Osteoblast (primary cell): ENCODE results near the gene RPL35A. TPM values are rescaled to one million over a fixed set of nuclear protein-coding genes. Genes with fewer than 3 reads are reported as not detected.

Experiments
- DNase-seq: peaks from one replicate; pipeline ENCODE4 v3.0.0; 2011; ENCODE audit warnings: low spot score, mixed read lengths; ENCODE audit not compliant: insufficient read length; ENCODE audit errors: missing footprints
- H2AFZ ChIP-seq: 2 replicates; pipeline ENCODE4 v1.6.0; 2011; ENCODE audit warnings: mild to moderate bottlenecking, low read length
- H3K27ac ChIP-seq: 2 replicates; pipeline ENCODE4 v1.5.1; 2011; ENCODE audit warnings: mild to moderate bottlenecking, low read depth, low read length, moderate library complexity
- H3K27me3 ChIP-seq: 2 replicates; pipeline ENCODE4 v1.6.0; 2012; ENCODE audit warnings: mild to moderate bottlenecking, control low read depth, inconsistent platforms, low read length, moderate library complexity; ENCODE audit not compliant: insufficient read depth
- H3K36me3 ChIP-seq: 2 replicates; pipeline ENCODE4 v1.5.1; 2011; ENCODE audit warnings: mild to moderate bottlenecking, low read length, control low read depth, moderate library complexity; ENCODE audit not compliant: insufficient read depth
- H3K4me1 ChIP-seq: 2 replicates; pipeline ENCODE4 v1.5.1; 2011; ENCODE audit warnings: mild to moderate bottlenecking, low read length, control low read depth, moderate library complexity; ENCODE audit not compliant: insufficient read depth
- H3K4me2 ChIP-seq: 2 replicates; pipeline ENCODE4 v1.6.0; 2011; ENCODE audit warnings: mild to moderate bottlenecking, low read length; ENCODE audit not compliant: insufficient read depth
- H3K4me3 ChIP-seq: fragments of 200-600 bp; sonication (generic); 3 replicates; pipeline ENCODE4 v1.5.1; 2012; ENCODE audit warnings: mild to moderate bottlenecking, low read length, inconsistent platforms; ENCODE audit not compliant: insufficient read depth
- H3K79me2 ChIP-seq: 2 replicates; pipeline ENCODE4 v1.6.0; 2012; ENCODE audit warnings: mild to moderate bottlenecking, low read length, control low read depth, inconsistent platforms; ENCODE audit not compliant: insufficient read depth
- H3K9me3 ChIP-seq: 2 replicates; pipeline ENCODE4 v1.5.1; 2011; ENCODE audit warnings: low read depth, low read length, control low read depth
- H4K20me1 ChIP-seq: 2 replicates; pipeline ENCODE4 v1.6.0; 2012; ENCODE audit warnings: mild to moderate bottlenecking, low read length, control low read depth; ENCODE audit not compliant: insufficient read depth
- total RNA-seq: library from RNA; depleted of rRNA; stranded (reverse); fragments of >200 nt; gene quantifications from 2 replicates; pipeline ENCODE4 v1.2.3, GENCODE V29; 2012
- TF ChIP-seq, protein P1 (sequence below): IDR thresholded peaks from 2 replicates; pipeline ENCODE4 v1.5.1; 2011; ENCODE audit warnings: mild to moderate bottlenecking, low read depth, low read length, moderate library complexity; ENCODE audit errors: extremely low read depth

RPL35A gene
- total RNA-seq, 1 donor: 373 TPM

DNA sequence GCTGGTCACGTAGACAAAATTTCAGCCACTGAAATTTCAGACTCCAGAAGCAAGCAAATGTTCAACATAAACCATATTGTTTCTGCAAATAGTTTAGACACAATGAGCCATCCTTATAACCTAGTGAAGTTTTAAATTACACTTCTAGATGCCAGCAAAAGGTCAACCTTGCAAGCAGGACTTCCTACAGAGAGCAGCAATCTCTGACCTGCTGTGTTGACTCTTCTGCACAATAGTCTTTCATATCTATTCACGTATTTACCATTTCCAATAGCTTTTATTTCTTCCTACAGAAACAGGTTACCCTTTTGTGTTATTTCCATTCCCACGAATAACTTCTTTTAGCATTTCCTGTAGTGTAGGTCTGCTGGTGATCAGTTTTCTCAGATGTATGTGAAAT is 20.6 kb downstream of the RPL35A start:
- Histone ChIP-seq H3K4me3 (no peak overlapping the region), H3K9me3 (no peaks in the 10 kb centered on the region), H4K20me1 (no peaks in the 10 kb centered on the region), H3K27me3 (no peaks in the 10 kb centered on the region), H3K4me2 (no peak overlapping the region), H2AFZ (no peak overlapping the region), H3K27ac (no peak overlapping the region), H3K4me1 (no peaks in the 10 kb centered on the region), H3K36me3 (no peaks in the 10 kb centered on the region), H3K79me2 (no peaks in the 10 kb centered on the region)
- TF ChIP-seq, protein P1, sequence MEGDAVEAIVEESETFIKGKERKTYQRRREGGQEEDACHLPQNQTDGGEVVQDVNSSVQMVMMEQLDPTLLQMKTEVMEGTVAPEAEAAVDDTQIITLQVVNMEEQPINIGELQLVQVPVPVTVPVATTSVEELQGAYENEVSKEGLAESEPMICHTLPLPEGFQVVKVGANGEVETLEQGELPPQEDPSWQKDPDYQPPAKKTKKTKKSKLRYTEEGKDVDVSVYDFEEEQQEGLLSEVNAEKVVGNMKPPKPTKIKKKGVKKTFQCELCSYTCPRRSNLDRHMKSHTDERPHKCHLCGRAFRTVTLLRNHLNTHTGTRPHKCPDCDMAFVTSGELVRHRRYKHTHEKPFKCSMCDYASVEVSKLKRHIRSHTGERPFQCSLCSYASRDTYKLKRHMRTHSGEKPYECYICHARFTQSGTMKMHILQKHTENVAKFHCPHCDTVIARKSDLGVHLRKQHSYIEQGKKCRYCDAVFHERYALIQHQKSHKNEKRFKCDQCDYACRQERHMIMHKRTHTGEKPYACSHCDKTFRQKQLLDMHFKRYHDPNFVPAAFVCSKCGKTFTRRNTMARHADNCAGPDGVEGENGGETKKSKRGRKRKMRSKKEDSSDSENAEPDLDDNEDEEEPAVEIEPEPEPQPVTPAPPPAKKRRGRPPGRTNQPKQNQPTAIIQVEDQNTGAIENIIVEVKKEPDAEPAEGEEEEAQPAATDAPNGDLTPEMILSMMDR: no peak
- DNase-seq: no peak

DNA sequence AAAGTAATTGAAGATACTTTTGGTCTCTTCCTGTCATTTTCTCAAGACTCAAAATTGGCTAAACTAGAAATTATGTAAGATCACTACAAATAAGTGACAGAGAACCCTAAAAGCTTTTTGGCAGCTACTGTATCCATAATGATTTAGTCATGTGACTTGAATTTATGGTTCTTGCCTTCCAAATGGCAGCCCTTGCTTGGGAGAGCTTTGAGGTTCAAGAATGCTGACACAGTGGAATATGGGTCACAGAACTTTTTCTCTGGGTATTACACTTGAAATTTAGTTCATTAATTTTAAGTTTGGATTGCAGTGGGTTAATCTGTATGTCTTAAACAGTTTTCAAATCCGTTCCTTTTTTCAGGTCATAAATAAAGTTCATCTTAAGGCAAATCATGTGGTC is 24.0 kb downstream of the RPL35A start:
- TF ChIP-seq, protein P1: no peak
- Histone ChIP-seq H2AFZ (no peak overlapping the region), H3K4me3 (no peak overlapping the region), H3K79me2 (no peaks in the 10 kb centered on the region), H3K27ac (no peak overlapping the region), H4K20me1 (no peaks in the 10 kb centered on the region), H3K27me3 (no peaks in the 10 kb centered on the region), H3K4me1 (no peaks in the 10 kb centered on the region), H3K4me2 (no peak overlapping the region), H3K9me3 (no peaks in the 10 kb centered on the region), H3K36me3 (peaks cover 9% of the 10 kb centered on the region)
- DNase-seq: no peak

DNA sequence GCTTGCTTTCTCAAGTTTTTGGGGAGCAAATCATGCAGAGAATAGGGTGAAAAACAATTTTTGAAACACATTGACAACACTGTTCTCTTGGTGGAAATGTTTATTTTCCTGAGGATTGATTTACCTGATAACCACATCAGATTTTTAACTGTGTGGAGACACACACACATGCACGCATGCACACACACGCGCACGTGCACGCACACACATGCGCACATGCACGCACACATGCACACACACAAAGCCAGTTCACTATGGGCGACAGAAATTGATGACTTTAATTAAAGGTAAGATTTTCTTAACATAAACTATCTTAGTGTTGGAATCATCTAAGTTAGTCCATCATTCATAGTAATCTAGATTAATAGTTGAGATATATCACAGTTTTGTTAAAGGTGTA is 25.3 kb downstream of the RPL35A start:
- TF ChIP-seq, protein P1: no peak

DNA sequence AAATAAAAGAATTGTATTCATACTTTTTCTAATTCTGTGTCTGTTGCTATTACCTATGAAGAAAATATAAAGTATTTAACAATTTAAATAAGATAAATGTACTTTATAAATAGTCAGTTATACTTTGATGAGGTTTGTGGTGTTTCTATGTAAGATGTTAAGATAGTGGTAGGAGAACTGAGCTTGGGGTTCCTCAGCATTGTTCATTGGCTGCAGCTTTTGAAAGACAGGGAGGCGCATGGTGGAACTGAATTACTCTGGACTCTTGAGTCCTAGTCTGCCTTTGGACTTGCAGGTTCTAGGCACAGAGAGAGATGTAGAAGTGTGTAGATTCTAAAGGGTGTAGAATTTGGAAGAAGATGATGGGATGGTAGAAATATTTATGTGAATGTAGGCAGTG is 33.1 kb downstream of the RPL35A start:
- DNase-seq: no peak
- H4K20me1 ChIP-seq: no peaks in the 10 kb centered on the region
- H2AFZ ChIP-seq: no peak overlapping the region
- H3K27me3 ChIP-seq: no peaks in the 10 kb centered on the region
- H3K4me1 ChIP-seq: no peaks in the 10 kb centered on the region
- H3K4me2 ChIP-seq: no peak overlapping the region
- no peaks in the 10 kb centered on the region for H3K36me3 ChIP-seq
- H3K79me2 ChIP-seq: no peaks in the 10 kb centered on the region
- TF ChIP-seq, protein P1: no peak
- no peak overlapping the region for H3K27ac ChIP-seq
- H3K9me3 ChIP-seq: no peaks in the 10 kb centered on the region
- no peak overlapping the region for H3K4me3 ChIP-seq

More for the DNA sequence above, 25.3 kb downstream of the RPL35A start:
- H3K4me2 ChIP-seq: no peak overlapping the region
- no peak overlapping the region for H3K4me3 ChIP-seq
- H3K36me3 ChIP-seq: peaks cover 9% of the 10 kb centered on the region
- no peaks in the 10 kb centered on the region for H3K27me3 ChIP-seq
- no peaks in the 10 kb centered on the region for H3K79me2 ChIP-seq
- DNase-seq: no peak
- H3K27ac ChIP-seq: no peak overlapping the region
- H2AFZ ChIP-seq: no peak overlapping the region
- no peaks in the 10 kb centered on the region for H4K20me1 ChIP-seq
- no peaks in the 10 kb centered on the region for H3K9me3 ChIP-seq
- H3K4me1 ChIP-seq: no peaks in the 10 kb centered on the region
